ENCODE data around the gene PRKCE.
A peak's percentile ranks its signal among the peaks of the same experiment; 100 is the strongest.

The PRKCE gene

GRCh38 chr2:45891719-45892424, 240.4 kb downstream of the PRKCE start:
- H3K27me3 Mint-ChIP-seq = no peaks in the 10 kb centered on the region
- H3K9me3 Mint-ChIP-seq = no peaks in the 10 kb centered on the region
- DNase-seq (no peak), ATAC-seq (no peak)
- peak overlapping the region in 1 of 2 donors; percentile 4 for H3K27ac Mint-ChIP-seq
- H3K4me3 Mint-ChIP-seq = no peak overlapping the region
- H3K4me1 Mint-ChIP-seq = peaks cover 44% of the 10 kb centered on the region

GRCh38 chr2:45892425-45892745, 240.9 kb downstream of the PRKCE start:
- H3K27me3 Mint-ChIP-seq = no peaks in the 10 kb centered on the region
- ATAC-seq (no peak), DNase-seq (no peak)
- H3K4me1 Mint-ChIP-seq = peaks cover 44% of the 10 kb centered on the region
- H3K9me3 Mint-ChIP-seq = no peaks in the 10 kb centered on the region
- H3K27ac Mint-ChIP-seq = no peak overlapping the region
- no peak overlapping the region for H3K4me3 Mint-ChIP-seq

- H3K4me1 Mint-ChIP-seq = peaks cover 44% of the 10 kb centered on the region
- no peak for DNase-seq
- no peak for ATAC-seq
- no peaks in the 10 kb centered on the region for H3K9me3 Mint-ChIP-seq
- no peaks in the 10 kb centered on the region for H3K27me3 Mint-ChIP-seq
- H3K27ac Mint-ChIP-seq = no peak overlapping the region
- no peak overlapping the region for H3K4me3 Mint-ChIP-seq
These were observed 241.3 kb downstream of the PRKCE start for GRCh38 chr2:45892757-45893156.

- ATAC-seq = no peak
- no peaks in the 10 kb centered on the region for H3K9me3 Mint-ChIP-seq
These were observed 242.7 kb downstream of the PRKCE start for GRCh38 chr2:45894211-45894610.

DNA sequence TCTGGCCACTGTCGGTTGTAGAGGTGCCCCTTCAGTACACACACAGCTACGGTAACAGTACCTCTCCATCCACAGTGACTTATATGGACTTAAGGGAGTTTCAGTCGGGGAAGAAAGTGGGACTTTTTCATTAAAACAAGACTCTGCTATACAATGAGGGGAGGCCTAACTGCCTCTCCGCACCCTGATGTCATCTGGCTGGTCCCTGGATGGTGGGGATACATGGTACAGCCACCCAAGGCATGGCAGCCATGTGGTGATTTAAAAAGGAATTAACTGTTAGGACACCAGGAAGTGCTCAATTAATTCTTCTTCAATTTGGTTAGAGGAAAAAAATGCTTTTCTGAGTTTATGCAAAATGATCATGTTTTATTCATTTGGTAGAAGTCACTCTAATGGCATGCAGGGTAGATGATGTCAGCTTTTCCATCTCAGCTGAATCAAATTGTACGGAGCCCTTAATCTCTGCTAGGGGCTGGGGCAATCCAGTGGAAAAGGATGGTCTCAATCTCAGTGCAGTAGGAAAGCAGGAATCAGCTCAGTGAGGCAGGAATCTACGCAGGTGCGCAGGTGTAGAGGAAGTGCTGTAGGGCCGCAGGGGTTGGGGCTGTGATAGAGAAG, 243.9 kb downstream of the PRKCE start:
- ATAC-seq (no peak), DNase-seq (no peak)
- Mint-ChIP-seq H3K4me3 (no peak overlapping the region), H3K4me1 (peaks cover 28% of the 10 kb centered on the region), H3K27ac (no peak overlapping the region), H3K27me3 (no peaks in the 10 kb centered on the region), H3K9me3 (no peaks in the 10 kb centered on the region)

More at GRCh38 chr2:45894211-45894610, 242.7 kb downstream of the PRKCE start:
- no peak overlapping the region for H3K4me3 Mint-ChIP-seq
- peaks cover 38% of the 10 kb centered on the region for H3K4me1 Mint-ChIP-seq
- H3K27ac Mint-ChIP-seq = no peak overlapping the region
- no peak for DNase-seq
- H3K27me3 Mint-ChIP-seq = no peaks in the 10 kb centered on the region

DNA sequence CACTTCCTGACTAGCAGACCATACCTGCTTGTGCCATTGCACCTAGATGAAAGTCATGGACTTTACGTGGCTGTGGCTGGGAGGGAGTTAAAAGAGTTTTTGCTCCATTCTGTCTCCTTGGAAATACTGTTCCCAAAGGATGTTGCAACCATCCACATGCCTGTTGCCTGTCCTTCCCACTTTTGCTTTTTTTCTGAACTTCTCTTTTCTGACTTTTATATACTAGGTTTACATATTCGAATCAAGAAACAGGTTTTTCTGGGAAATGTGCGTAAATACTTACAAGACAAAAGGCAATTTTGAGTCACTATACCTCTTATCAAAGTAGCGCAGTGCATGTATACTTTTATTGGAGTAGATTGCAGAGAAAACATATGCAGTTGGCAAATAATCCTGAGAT, 244.8 kb downstream of the PRKCE start:
- no peak overlapping the region for H3K27ac Mint-ChIP-seq
- ATAC-seq = no peak

DNA sequence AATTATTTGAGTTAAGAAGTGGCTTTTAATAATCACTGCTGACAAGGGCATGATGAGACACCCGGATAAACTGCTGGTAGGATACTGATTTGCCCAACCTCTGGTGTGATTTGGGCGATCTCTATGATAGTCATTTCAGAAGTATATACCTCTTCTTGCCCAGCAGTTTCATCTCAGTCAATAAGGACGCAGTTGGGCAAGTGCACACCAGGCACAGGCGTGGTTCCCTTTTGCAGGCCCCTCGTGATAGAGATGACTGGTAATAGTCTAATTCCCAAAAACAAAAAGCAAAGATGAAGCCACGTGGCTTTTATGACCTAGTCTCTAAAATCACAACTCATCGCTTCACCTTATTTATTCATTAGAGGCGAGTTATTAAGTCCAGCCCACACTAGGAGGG, 246.4 kb downstream of the PRKCE start:
- ATAC-seq (no peak), DNase-seq (no peak)
- H3K27ac Mint-ChIP-seq = no peak overlapping the region
- H3K4me3 Mint-ChIP-seq = no peak overlapping the region
- peaks cover 6% of the 10 kb centered on the region for H3K4me1 Mint-ChIP-seq
- H3K27me3 Mint-ChIP-seq = no peaks in the 10 kb centered on the region
- no peaks in the 10 kb centered on the region for H3K9me3 Mint-ChIP-seq

More for the DNA sequence above, 244.8 kb downstream of the PRKCE start:
- Mint-ChIP-seq H3K4me3 (no peak overlapping the region), H3K4me1 (peaks cover 18% of the 10 kb centered on the region), H3K9me3 (no peaks in the 10 kb centered on the region), H3K27me3 (no peaks in the 10 kb centered on the region)
- no peak for DNase-seq

DNA sequence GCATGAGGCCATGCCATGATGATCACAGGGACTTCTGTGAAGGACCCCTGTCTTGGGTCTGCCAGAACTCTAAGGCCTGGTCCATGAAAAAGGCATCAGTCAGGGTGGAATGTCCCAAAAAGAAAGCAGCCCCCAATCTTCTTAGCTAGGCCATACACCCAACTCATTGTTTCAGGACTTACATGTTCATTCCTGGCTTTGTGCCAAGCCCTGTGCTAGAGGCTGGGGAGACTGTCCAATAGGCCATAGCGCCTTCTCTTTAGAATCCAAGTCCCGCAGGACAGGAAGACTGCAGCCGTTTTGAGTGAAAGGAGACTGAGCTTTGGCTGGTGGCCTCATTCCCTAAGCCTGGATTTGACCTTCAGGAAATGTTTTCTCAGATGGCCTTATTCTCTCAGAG, 247.3 kb downstream of the PRKCE start:
- no peak for DNase-seq
- Mint-ChIP-seq H3K9me3 (no peaks in the 10 kb centered on the region), H3K27ac (no peak overlapping the region), H3K4me3 (no peak overlapping the region), H3K27me3 (no peaks in the 10 kb centered on the region), H3K4me1 (peaks cover 6% of the 10 kb centered on the region)
- ATAC-seq = no peak

GRCh38 chr2:45899926-45900325, 248.5 kb downstream of the PRKCE start:
- Mint-ChIP-seq H3K27me3 (no peaks in the 10 kb centered on the region), H3K9me3 (no peaks in the 10 kb centered on the region), H3K27ac (no peak overlapping the region), H3K4me3 (no peak overlapping the region), H3K4me1 (peaks cover 13% of the 10 kb centered on the region)
- ATAC-seq (no peak), DNase-seq (no peak)

- no peak for ATAC-seq
These were observed 250.1 kb downstream of the PRKCE start for GRCh38 chr2:45901468-45902032.

DNA sequence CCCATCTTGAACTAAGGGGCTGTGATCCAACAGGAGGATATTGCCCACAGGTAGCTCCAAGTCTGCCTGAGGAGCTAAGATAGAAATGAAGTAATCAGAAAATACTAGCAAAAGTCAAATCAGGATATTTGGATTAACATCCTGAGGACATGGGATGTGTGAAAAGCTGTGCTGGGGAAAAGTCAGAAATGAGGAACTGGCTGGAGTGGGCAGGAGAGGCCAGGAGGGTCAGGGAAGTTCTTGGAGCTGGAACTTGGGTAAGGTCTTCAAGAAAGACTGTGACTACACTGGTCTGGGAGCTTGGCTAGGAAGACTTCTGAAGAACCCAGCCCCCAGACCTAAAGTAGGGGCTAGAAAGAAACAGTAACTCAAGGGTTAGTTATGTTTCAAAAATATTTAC, 250.9 kb downstream of the PRKCE start:
- Mint-ChIP-seq H3K9me3 (no peaks in the 10 kb centered on the region), H3K27ac (no peak overlapping the region)

More at GRCh38 chr2:45901468-45902032, 250.1 kb downstream of the PRKCE start:
- DNase-seq = no peak
- Mint-ChIP-seq H3K4me3 (no peak overlapping the region), H3K27me3 (no peaks in the 10 kb centered on the region), H3K9me3 (no peaks in the 10 kb centered on the region), H3K27ac (no peak overlapping the region), H3K4me1 (peaks cover 7% of the 10 kb centered on the region)

DNA sequence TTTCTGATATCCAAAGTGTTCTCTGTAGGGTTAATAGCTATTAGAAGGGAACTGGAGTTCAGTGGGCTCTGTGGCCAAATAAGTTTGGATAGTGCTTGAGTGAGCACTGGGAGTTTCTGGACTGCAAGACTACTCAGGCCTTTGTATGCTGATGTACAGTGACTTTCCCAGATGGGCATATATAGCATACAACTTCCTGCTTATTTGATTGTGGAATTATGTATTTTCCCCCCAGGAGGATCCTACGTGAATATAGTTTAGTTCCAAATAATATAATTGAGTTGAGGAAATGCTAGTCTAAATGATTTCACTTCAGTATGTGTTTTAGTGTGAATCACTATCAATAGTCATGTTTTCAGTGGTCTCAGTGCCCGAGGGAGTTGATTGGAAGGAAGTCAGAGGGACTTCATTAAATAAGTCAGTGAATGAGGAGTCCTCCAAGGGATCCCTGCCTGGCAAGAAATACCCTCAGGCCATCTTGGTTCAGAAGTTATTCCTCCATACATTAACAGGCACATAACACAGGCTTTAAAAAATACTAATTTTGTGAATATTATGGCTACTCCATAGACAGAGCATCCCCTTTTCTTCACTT, 251.4 kb downstream of the PRKCE start:
- Mint-ChIP-seq H3K27me3 (no peaks in the 10 kb centered on the region), H3K4me3 (no peak overlapping the region), H3K9me3 (no peaks in the 10 kb centered on the region), H3K4me1 (peaks cover 7% of the 10 kb centered on the region), H3K27ac (no peak overlapping the region)
- ATAC-seq = no peak
- no peak for DNase-seq

More for the DNA sequence above, 250.9 kb downstream of the PRKCE start:
- no peaks in the 10 kb centered on the region for H3K27me3 Mint-ChIP-seq
- DNase-seq (no peak), ATAC-seq (no peak)
- H3K4me3 Mint-ChIP-seq = no peak overlapping the region
- peaks cover 7% of the 10 kb centered on the region for H3K4me1 Mint-ChIP-seq

DNA sequence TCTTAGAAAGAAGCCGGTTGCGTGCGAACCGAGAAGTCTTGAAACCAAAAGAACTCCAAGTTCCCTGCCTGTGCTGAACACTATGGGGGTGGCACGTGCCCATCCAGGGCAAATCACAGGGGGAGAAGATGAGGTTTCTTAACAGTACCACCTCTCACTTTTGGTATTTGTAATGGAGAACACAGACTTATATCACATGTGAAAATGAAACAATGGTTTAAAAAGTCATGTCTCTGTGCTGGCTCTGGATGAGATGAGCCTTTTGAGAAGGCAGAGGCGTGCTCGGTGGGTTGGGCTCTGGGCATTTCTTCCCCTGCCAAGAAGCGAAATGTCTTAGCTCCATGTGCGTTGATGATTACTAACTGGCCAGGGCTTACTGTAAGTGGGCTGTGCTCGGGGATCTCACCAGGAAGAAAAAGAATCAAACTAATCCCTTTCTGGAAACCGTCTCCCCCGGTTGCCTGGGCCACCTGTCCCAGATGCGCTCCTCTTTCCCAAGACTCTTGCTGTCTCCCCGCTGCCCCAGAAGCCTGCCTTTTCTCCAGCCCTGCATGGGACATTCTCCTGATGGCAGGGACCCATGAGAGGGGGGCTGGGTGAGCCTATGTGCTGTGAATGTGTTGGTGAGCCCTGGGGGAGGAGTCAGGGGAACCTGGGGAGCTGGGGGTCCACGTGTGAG, 252.9 kb downstream of the PRKCE start:
- Mint-ChIP-seq H3K9me3 (no peaks in the 10 kb centered on the region), H3K27ac (no peak overlapping the region), H3K4me3 (no peak overlapping the region), H3K27me3 (no peaks in the 10 kb centered on the region), H3K4me1 (peaks cover 8% of the 10 kb centered on the region)
- ATAC-seq (no peak), DNase-seq (no peak)

DNA sequence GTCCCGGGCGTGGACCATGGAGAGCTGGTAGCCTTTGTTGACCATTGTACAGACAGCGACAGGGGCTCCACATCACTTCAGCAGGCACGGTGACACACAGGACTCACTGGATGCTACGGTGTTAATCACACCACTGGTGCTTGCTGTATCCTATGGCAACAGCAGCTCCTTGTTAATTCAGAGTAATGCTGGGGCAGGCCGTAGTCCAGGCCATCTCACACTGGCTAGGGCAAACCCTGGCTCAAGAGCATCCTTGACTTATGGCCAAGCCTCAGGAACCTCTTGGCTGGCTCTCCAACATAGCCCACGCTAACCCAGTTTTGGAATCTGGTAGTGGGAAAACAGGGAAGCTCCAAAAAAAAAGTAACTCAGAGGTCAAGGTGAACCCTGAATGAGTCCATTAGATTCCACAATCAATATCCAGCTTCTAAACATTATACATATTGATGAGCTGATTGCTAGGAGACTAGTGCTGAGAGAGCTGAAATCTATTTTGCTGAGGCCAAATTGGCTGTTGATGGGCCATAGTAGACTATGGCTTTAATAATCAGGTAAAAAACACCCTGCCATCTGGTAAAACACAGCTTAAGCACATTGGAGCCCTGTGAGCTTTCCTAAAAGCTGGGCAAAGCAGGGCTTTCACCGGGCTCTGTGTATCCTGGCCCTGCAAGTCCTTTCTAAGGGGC, 253.6 kb downstream of the PRKCE start:
- H3K9me3 Mint-ChIP-seq = no peaks in the 10 kb centered on the region
- H3K27me3 Mint-ChIP-seq = no peaks in the 10 kb centered on the region
- no peak overlapping the region for H3K4me3 Mint-ChIP-seq
- H3K27ac Mint-ChIP-seq = no peak overlapping the region
- H3K4me1 Mint-ChIP-seq = peaks cover 12% of the 10 kb centered on the region
- DNase-seq (no peak), ATAC-seq (no peak)

DNA sequence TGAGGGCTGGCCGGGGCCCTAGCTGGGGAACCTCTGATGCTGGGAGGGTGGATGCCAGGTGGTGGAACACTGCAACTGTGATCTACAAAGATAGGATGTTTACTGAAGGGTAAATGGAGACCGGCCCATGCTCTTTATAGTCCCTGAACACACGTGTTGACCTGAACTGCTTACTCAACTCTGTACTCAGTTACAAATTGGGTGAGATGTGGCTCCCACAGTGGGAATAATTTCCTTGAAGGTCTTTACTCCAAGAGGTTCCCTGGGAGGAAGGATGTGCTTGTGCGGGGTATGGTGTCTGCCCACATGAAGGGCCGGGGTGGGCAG, 254.1 kb downstream of the PRKCE start:
- Mint-ChIP-seq H3K4me3 (no peak overlapping the region), H3K4me1 (peaks cover 12% of the 10 kb centered on the region), H3K9me3 (no peaks in the 10 kb centered on the region), H3K27ac (no peak overlapping the region), H3K27me3 (no peaks in the 10 kb centered on the region)
- DNase-seq (no peak), ATAC-seq (no peak)
